GM21723 (cell line): ENCODE data around the gene RER1.

Experiments
- ATAC-seq: cut with Tn5 transposase; IDR thresholded peaks from one replicate; pipeline ENCODE4 v1.9.1; 2021; ENCODE audit warnings: mild to moderate bottlenecking, moderate library complexity; ENCODE audit not compliant: unreplicated experiment

Gene RER1

GRCh38 chr1:2353551-2354438, 37.8 kb upstream of the RER1 start:
- no peak for ATAC-seq

GRCh38 chr1:2354511-2355372, 36.9 kb upstream of the RER1 start:
- ATAC-seq = no peak

GRCh38 chr1:2355373-2356261, 36.0 kb upstream of the RER1 start:
- ATAC-seq = no peak

GRCh38 chr1:2356401-2356800, 35.2 kb upstream of the RER1 start:
- no peak for ATAC-seq

- ATAC-seq = no peak
These were observed 34.5 kb upstream of the RER1 start for GRCh38 chr1:2356911-2357845.

- ATAC-seq = no peak
These were observed 33.6 kb upstream of the RER1 start for GRCh38 chr1:2358072-2358471.

GRCh38 chr1:2358651-2359640, 32.7 kb upstream of the RER1 start:
- no peak for ATAC-seq

- ATAC-seq = no peak
These were observed 30.9 kb upstream of the RER1 start for GRCh38 chr1:2360588-2361364.

- ATAC-seq = no peak
These were observed 27.7 kb upstream of the RER1 start for GRCh38 chr1:2363847-2364513.

- ATAC-seq = no peak
These were observed 23.4 kb upstream of the RER1 start for GRCh38 chr1:2368053-2368744.

- ATAC-seq = no peak
These were observed 18.8 kb upstream of the RER1 start for GRCh38 chr1:2372551-2373490.

- ATAC-seq = no peak
These were observed 17.9 kb upstream of the RER1 start for GRCh38 chr1:2373551-2374251.

- no peak for ATAC-seq
These were observed 17.1 kb upstream of the RER1 start for GRCh38 chr1:2374252-2375155.
